Muscle of arm (tissue), 14 donors: Measurements from ENCODE around the gene GTPBP8. TPM values are rescaled to one million over a fixed set of nuclear protein-coding genes. Genes with fewer than 3 reads are reported as not detected.

Experiments
- DNase-seq: peaks from one replicate; pipeline ENCODE4 v3.0.0-alpha.2; 2013
- long read RNA-seq, 11 donors: transcript quantifications; one replicate each; lab custom pipeline, GENCODE V29; 2026
- polyA plus RNA-seq, 12 donors: library from polyadenylated mRNA; unstranded; fragments of 120-200 nt; gene quantifications; one replicate each; pipeline ENCODE4 v1.2.1, GENCODE V29; 2013; ENCODE audit not compliant: insufficient read length in 12 of 12

The GTPBP8 gene
- polyA plus RNA-seq = 10 to 100 TPM in 11 of 12 donors, not detected in 1; 16.8 to 27.6 (median 19.4) TPM
- long read RNA-seq, donor 1, transcript GTPBP8-203 (6 exons, 1,360 nt) = major isoform, 5 of 13 reads
- long read RNA-seq, donor 1, partial matches to known transcripts = 6 of 13 reads
- long read RNA-seq, donor 1, other reads (novel, unspliced or antisense) = 0 of 13 reads
- long read RNA-seq, donor 2, transcript GTPBP8-203 (6 exons, 1,360 nt) = major isoform, 13 of 27 reads
- long read RNA-seq, donor 2, transcript GTPBP8-202 (5 exons, 1,787 nt) = minor isoform, 5 of 27 reads
- long read RNA-seq, donor 2, partial matches to known transcripts = 0 of 27 reads
- long read RNA-seq, donor 2, other reads (novel, unspliced or antisense) = 7 of 27 reads
- long read RNA-seq, donor 3, transcript GTPBP8-203 (6 exons, 1,360 nt) = major isoform, 7 of 9 reads
- long read RNA-seq, donor 3, partial matches to known transcripts = 0 of 9 reads
- long read RNA-seq, donor 3, other reads (novel, unspliced or antisense) = 0 of 9 reads
- long read RNA-seq, donor 4, partial matches to known transcripts = 0 of 1 reads
- long read RNA-seq, donor 4, other reads (novel, unspliced or antisense) = 0 of 1 reads
- long read RNA-seq, donor 5, transcript GTPBP8-203 (6 exons, 1,360 nt) = major isoform, 13 of 22 reads
- long read RNA-seq, donor 5, transcript GTPBP8-202 (5 exons, 1,787 nt) = minor isoform, 6 of 22 reads
- long read RNA-seq, donor 5, partial matches to known transcripts = 0 of 22 reads
- long read RNA-seq, donor 5, other reads (novel, unspliced or antisense) = 0 of 22 reads
- long read RNA-seq, donor 6, partial matches to known transcripts = 0 of 4 reads
- long read RNA-seq, donor 6, other reads (novel, unspliced or antisense) = 0 of 4 reads
- long read RNA-seq, donor 7, partial matches to known transcripts = 0 of 2 reads
- long read RNA-seq, donor 7, other reads (novel, unspliced or antisense) = 0 of 2 reads
- long read RNA-seq, donor 8, transcript GTPBP8-203 (6 exons, 1,360 nt) = major isoform, 7 of 25 reads
- long read RNA-seq, donor 8, transcript GTPBP8-202 (5 exons, 1,787 nt) = minor isoform, 6 of 25 reads
- long read RNA-seq, donor 8, partial matches to known transcripts = 0 of 25 reads
- long read RNA-seq, donor 8, other reads (novel, unspliced or antisense) = 10 of 25 reads
- long read RNA-seq, donor 9, transcript GTPBP8-203 (6 exons, 1,360 nt) = major isoform, 6 of 10 reads
- long read RNA-seq, donor 9, partial matches to known transcripts = 0 of 10 reads
- long read RNA-seq, donor 9, other reads (novel, unspliced or antisense) = 0 of 10 reads
- long read RNA-seq, donor 10, transcript GTPBP8-203 (6 exons, 1,360 nt) = major isoform, 9 of 13 reads
- long read RNA-seq, donor 10, partial matches to known transcripts = 0 of 13 reads
- long read RNA-seq, donor 10, other reads (novel, unspliced or antisense) = 0 of 13 reads
- long read RNA-seq, donor 11, transcript GTPBP8-203 (6 exons, 1,360 nt) = major isoform, 9 of 14 reads
- long read RNA-seq, donor 11, partial matches to known transcripts = 0 of 14 reads
- long read RNA-seq, donor 11, other reads (novel, unspliced or antisense) = 0 of 14 reads

DNA sequence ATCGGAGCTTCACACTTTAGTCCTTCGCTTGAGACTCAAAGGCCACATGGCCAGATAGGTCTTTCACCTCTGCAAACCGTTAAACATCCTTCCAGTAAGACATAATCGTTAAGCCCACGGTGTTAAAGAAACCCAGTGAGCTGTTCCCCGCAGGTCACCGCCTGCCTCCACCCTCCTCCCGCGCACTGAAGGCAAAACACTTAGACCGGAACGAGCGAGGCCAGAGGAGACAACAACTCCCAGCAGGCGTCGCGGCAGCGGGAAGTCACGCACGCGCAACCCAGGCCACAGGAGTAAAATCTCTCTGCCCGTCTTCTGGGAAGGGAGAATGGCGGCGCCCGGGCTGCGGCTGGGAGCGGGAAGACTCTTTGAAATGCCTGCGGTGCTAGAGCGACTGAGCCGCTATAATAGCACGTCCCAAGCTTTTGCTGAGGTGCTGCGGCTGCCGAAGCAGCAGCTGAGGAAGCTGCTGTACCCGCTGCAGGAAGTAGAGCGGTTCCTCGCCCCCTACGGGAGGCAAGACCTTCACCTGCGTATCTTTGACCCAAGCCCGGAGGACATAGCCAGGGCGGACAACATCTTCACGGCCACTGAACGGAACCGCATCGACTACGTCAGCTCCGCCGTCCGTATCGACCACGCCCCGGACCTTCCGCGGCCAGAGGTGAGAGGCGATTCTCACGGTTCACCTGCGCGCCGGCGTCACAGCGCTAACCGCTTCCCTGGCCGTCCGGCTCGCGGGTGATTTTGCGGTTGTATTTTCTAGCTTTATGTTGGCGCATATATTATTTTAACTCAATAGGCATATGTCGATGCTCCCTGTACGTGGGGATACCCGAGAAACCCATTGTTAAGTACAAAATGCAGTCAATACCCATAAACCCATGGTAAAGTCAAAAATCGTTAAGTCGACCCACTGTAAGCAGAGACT is at the start of gene GTPBP8:
GTPBP8 (plus strand) TSS at position 313 of the 931 bp plus-strand sequence; CDS start at position 329, 16 bp downstream.
- peak; percentile 89 for DNase-seq

DNA sequence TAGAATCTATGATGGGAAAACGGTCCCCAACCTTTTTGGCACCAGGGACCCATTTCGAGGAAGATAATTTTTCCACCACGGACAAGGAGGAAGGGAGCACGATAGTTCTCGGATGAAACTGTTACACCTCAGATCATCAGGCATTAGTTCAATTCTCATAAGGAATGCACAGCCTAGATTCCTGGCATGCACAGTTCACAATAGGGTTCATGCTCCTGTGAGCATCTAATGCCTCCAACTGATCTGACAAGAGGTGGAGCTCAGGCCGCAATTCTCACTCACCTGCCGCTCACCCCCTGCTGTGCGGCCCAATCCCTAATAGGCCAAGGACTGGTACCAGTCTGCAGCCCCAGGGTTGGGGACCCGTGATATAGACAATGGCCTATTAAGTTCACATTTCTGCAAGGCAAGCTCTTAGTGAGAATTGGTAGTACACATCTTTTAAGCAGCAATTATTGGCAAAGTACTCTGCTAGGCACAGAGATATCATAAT is 42.4 kb upstream of the GTPBP8 start:
- DNase-seq = no peak

DNA sequence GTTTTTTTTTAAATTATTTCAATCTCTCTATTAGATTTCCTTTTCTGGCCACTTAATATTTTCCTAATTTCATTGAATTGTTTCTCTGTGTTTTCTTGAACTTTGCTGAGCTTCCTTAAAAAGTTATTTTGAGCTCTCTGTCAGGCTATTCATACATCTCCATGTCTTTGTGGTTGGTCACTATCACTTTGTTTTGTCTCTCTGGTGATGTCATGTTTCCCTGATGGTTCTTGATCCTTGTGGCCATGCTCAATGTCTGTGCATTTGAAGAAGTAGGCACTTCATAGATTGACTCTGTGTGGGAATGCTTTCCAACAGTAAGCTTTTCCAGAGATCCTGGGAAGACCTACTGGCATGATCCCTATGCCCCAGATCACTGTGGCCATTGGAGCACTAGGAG is 34.4 kb upstream of the GTPBP8 start:
- no peak for DNase-seq

DNA sequence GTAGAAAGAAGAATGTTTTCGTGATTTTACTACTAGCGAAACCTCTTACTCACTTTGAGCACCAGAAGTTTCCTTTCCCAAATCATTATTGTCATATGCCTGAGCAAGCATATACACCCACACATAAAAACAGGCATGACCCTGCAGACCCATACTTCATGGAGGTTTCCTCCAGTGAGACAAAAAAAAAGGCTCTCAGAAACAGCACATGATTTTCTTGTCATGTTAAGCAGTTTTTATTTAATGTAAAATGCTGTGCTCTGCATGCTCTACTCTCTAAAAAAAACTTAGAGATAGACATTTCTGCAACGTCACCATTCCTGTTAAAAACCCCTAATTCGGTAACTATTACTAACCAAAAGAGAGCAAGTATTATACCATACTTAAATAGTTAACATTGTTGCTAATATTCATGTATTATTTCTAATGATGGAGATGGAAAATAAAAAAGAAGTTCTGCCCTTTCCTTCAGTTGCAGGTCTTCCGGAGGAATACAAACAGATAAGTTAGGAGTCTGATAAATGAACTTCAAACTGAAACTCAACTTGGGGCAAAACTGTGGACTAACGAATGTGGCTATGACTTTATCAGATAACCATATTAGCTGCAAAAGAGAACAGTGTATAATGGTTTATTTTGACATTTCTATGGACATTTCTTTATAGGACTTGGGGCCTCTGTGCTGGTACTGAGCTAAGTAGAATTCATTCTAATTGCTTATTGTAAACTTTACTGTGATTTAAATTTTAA is 31.8 kb upstream of the GTPBP8 start:
- no peak for DNase-seq

DNA sequence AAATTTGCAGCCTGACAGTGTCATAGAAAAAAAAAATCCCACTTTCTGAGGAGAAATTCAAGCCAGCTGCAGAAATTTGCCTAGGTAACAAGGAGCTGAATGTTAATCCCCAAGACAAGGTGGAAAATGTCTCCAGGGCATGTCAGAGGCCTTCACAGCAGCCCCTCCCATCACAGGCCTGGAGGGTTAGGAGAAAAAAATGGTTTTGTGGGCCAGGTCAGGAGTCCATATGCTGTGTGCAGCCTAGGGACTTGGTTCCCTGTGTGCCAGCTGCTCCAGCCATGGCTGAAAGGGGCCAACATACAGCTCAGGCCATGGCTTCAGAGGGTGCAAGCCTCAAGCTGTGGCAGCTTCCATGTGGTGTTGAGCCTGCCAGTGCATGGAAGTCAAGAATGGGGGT is 27.1 kb upstream of the GTPBP8 start:
- no peak for DNase-seq

DNA sequence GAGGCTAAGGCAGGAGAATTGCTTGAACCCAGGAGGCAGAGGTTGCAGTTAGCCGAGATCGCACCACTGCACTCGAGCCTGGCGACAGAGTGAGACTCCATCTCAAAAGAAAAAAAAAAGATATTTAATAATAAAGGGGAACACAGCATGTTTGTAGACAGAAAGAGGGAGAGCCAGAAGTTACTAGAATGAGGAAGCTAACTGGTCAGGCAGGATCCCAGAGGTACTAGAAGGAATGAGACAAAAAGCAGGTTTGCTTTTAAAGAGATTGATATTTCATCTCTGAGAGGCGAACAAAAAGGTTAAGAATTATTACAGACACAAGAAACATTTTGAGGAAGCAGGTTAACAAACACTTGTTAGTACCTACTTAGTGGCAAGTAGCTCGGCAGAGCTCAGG is 25.1 kb upstream of the GTPBP8 start:
- DNase-seq = no peak

DNA sequence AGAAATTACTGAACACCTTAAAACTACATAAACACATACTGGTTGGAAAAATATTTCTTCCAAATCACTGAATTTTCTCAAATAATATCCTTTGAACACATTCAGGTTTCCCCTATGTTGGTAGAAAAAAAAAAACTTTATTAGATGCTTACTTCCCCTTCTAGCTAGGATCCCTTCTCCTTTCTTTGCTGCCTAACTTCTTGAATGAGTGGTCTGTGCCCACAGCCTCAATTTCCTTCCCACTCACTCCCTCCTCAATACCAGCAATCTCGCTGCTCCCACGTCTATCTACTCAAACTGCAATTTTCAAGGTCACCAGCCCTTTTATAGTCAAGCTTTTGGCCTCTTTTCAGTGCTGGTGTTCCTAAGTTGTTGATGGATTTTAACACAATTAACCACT is 24.2 kb upstream of the GTPBP8 start:
- no peak for DNase-seq

DNA sequence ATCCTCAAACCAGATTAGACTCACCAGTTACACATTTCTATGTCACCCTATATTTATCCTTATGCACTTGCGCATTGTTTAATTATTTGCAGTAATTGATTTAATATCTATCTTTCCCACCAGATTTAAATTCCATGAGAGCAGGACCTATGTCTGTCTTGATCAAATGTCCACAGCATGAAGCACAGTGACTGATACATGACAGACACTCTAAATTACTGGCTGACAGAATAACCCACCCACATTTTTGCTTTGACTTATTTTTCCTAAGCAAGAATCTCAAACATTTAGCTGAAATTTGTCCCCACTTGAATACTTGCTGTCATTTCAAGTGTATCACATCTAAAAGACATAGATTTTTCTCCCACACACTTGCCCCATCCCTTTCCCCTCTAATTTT is 23.4 kb upstream of the GTPBP8 start:
- no peak for DNase-seq

DNA sequence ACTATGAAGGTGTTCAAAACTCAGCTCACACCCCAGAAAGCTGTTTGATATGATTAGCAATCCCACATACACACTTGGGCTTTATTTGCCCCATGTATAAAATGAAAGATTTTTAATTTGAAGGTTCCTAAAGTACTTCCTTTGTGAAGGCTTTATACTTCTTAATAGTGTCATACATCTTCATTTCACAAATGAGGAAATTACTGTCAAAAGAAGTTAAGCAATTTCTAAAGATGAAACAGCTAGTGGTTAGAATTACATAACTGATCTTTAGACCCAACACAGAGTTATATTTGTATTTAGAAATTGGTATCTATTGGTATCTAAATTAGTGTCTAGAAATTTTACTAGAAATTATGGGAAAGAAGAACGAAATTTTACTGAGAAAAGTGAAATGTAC is 23.0 kb upstream of the GTPBP8 start:
- no peak for DNase-seq

DNA sequence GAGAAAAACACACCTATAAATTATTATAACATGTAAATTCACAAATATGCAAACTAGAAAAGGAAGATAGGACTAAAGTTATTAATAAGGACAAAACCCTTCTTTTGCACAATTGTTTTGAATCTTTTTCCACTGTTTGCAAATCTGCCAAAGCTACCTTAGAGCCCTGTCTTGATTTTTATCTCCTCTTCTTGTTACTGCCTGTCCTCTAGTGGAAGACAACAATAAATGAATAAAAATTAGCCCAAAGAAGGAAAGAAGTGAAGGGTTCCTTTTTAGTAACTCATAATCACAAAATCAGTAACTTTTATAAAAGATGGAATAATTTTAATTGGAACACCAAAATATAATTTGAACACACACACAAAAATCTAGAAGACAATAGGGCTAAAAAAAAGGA is 18.6 kb upstream of the GTPBP8 start:
- DNase-seq = no peak

DNA sequence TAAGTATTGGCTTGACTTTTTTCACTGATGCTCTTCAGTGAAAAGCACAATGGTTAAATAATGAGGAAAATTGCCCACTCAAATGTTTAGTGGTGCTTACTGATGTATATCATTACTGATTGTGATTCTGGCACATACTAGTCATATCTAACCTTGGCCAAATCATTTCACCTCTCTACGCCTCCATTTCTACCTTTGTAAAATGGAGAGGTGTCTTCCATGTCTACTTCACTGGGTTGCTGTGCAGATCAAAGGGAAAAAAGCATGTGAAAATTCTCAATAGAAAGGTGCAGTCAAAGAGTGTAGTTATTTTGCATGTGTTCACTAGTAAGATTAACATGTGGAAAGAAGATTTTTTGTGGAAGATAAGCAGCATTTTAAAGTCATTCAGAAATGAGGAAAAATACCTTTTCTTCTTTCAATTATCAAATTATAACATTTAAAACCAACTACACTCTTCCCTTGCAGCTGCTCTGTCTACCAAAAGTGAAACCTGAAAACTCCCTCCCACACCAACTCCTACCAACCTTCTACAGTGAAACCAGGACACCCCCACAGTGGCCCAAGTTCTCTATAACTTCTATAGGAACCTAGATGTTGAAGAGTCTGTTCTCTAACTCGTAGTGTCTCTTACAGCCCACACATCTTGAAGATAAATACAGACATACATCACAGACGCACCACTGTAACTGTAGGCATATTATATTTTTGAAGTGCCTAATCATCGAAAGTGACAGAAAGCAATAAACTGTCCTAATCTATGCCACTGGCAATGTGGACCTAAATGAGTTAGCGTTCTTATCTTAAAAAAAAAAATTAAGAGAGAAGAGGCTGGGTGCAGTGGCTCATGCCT is 17.2 kb upstream of the GTPBP8 start:
- no peak for DNase-seq

DNA sequence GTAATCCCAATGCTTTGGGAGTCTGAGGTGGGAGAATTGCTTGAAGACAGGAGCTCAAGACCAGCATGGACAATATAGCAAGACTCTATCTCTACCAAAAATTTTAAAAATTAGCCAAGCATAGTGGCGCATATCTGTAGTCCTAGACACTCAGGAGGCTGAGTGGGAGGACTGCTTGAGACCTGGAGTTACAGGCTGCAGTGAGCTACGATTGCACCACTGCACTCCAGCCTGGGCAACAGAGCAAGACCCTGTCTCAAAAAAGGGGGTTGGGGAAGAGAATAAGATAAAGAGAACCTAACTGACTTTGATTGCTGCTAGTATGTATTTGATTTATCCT is 16.6 kb upstream of the GTPBP8 start:
- DNase-seq = no peak

DNA sequence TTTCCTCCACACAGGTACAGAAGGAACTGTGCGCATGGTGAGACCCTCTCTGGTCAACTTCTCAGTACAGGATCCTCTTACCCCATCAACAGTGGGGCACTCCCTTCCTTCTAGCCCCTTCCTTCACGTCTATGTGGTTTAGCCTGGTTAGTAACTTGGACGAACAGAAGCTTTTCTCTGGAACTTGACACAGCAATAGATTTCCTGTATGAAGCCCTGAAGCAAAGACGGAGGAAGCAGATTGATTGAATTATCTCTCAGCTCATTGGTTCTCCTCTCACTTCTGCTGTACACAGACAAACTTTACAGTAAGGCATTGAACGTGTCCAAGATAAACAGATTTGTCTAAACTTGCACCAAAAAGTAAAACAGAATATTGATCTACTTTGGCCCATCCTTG is 15.9 kb upstream of the GTPBP8 start, which contains the start of gene CD200R1:
CD200R1 (minus strand) TSS at position 210 of the 400 bp plus-strand sequence. CDS start 246 bp downstream, outside the sequence.
- DNase-seq = no peak

DNA sequence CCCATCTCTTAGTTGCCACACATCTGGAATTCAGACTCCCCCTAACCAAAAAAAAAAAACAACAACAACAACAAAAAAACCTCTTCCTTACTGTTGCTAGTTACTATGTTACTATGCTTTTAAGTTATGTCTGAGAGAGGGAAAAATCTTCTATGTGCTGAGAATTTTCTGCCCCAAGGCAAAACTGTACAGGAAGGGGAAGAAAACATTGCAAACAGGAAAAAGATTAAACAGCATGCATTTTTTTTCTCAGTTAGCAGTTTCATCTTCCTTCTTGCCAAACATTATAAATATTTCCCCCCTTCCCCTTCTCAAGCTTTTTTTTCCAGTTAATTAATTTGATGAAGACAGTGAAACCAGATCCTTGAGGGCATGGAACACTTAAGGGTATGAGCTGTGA is 14.8 kb upstream of the GTPBP8 start:
- no peak for DNase-seq

DNA sequence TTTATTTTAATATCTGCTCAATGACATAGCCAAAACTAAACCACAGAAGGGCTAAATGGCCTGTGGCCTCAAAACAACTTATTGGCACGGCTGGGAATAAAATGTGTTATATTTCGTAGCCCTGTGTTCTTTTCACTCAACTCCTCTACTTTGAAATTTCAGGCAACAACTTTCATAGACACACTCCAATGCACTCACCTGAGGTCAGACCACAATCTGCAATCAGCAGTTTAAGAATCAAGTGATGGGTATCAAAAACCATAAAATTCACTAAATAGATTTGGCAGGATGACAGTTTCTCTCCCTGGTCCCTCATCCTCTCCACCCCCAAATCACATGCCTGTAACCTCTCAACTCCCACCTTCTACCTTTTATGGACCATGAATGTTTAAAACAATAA is 13.8 kb upstream of the GTPBP8 start:
- DNase-seq = no peak

DNA sequence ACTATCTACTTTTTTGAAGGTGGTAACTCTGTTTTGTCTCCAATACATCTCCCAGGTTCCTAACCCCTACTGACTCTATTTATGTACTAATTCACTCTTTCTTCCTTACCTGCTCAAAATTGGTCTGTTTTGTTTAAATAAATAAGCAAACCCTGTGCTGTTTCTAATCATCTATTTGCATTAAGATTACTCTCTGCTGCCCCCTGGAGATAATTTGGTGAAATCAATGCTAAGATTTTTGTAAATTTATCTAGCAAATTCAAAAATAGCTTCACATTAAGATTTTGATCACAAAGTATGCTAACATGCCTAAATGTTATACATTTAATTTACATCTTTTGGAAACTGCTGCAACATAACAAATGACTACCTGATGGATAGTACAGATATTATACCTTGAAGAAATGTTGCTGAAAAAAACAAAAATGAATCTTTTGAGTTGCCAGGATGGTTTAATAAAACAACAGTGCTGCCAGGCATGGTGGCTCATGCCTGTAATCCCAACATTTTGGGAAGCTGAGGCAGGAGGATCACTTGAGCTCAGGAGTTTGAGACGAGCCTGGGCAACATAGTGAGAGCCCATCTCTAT is 11.4 kb upstream of the GTPBP8 start:
- DNase-seq = peak; percentile 49

DNA sequence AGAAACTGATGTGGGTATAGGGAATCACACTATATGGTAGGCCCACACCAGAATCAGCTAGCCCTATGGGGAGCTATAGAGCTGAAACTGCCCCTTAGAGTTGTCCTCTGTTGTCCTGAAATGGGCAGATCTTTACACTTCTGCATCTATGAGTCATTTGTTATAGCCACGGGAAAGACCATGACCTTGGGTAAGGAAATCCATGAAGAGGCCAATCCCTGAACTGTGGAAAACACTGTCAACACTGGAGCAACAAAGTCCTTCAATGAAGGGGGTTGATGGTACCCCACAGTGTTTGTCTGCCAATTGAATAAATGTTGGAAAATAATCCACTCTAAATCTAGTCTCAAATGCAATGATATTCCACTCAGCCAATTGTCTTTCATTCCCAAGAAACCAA is 10.7 kb upstream of the GTPBP8 start:
- DNase-seq = no peak

DNA sequence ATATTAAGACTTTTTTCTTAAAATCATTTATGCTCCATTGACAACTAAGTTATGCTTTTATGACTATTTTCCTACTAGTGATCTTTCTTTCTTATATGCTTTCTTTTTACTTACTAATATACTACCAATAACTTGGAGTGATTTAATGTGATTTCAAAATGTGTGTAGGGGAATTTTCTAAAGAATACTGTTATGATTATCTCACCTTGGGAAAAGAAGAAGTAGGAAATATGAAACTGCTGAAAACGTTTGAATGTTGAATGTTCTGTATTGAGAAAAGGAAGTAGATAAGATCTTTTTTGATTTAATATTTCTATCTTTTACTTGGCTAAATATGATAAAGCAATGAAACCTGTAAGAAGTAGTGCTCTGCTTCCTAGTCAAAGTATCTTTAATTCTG is 8.1 kb upstream of the GTPBP8 start:
- no peak for DNase-seq
